Measurements from ENCODE around the gene LANCL2. TPM values are rescaled to one million over a fixed set of nuclear protein-coding genes. Genes with fewer than 3 reads are reported as not detected.

LANCL2 gene
- total RNA-seq, 1 experiment from 2014 or later, result 10.0 TPM

- Histone ChIP-seq H3K27ac (ENCODE audit: low read depth, low read length) (no peak overlapping the region), H3K27me3 (ENCODE audit: insufficient read depth, low read length) (no peaks in the 10 kb centered on the region), H3K4me2 (ENCODE audit: low read length) (no peak overlapping the region), H3K9ac (ENCODE audit: low read length) (no peak overlapping the region), H3K79me2 (ENCODE audit: insufficient read depth, low read length) (no peaks in the 10 kb centered on the region), H4K20me1 (ENCODE audit: insufficient read depth) (no peaks in the 10 kb centered on the region), H2AFZ (ENCODE audit: low read depth, low read length, poor library complexity, severe bottlenecking) (no peak overlapping the region), H3K4me1 (ENCODE audit: control insufficient read depth in 1 of 2, insufficient read depth in 2 of 2, low read length in 2 of 2) (no peaks in the 10 kb centered on the region), H3K9me3 (ENCODE audit: control insufficient read depth in 1 of 2, insufficient read depth in 1 of 2, low read depth in 1 of 2, low read length in 2 of 2) (0 out of 4 replicates have a peak, but pooled peaks cover 0 to under 1% of the 10 kb centered on the region in 2 experiments), H3K36me3 (ENCODE audit: control insufficient read depth in 1 of 2, insufficient read depth in 2 of 2, low read length in 2 of 2) (no peaks in the 10 kb centered on the region), H3K9me2 (ENCODE audit: insufficient read depth) (no peaks in the 10 kb centered on the region), H3K4me3 (replicated peaks in 1 of 2; ENCODE audit: low read depth in 1 of 2, low read length in 2 of 2) (no peak overlapping the region)
- ChIA-PET CTCF (no interaction called here), RAD21 (ENCODE audit: low non-redundant PET in 1 of 2, low total read pairs in 2 of 2, uncharacterized antibody in 2 of 2, unreplicated experiment in 2 of 2) (no interaction called here), POLR2A (no interaction called here)
- DNase-seq (ENCODE audit: low read depth, low spot score) (no peak), ATAC-seq (no peak)
- TF ChIP-seq MAX (IDR thresholded peaks at IDR 0.05) (no peak), EGR1 (IDR thresholded peaks at IDR 0.05; ENCODE audit: low read depth) (no peak), TCF7L2 (IDR thresholded peaks at IDR 0.05; ENCODE audit: borderline replicate concordance, extremely low read depth, insufficient read depth, insufficient read length) (no peak), SRF (IDR thresholded peaks at IDR 0.05; ENCODE audit: low read depth) (no peak), REST (IDR thresholded peaks at IDR 0.05; ENCODE audit: low read depth) (no peak), ZNF274 (IDR thresholded peaks at IDR 0.05; ENCODE audit: low read depth, low read length) (no peak)
- intact Hi-C loops (cut with micrococcal nuclease), result no loop called here
- no TSS peak for BruUV-seq (replicated peaks)
Measured at GRCh38 chr7:55464422-55464821, 99.3 kb downstream of the LANCL2 start.

- no peak overlapping the region for H2AFZ ChIP-seq (ENCODE audit: low read depth, low read length, poor library complexity, severe bottlenecking)
- CTCF ChIA-PET, result no interaction called here
- intact Hi-C loops (cut with micrococcal nuclease), result no loop called here
- TF ChIP-seq POLR2AphosphoS5 (IDR thresholded peaks at IDR 0.05; ENCODE audit: low read depth, low read length), result no peak
- TF ChIP-seq ZFX (IDR thresholded peaks at IDR 0.05), result no peak
- TF ChIP-seq CEBPB (IDR thresholded peaks at IDR 0.05; ENCODE audit: low read depth), result no peak
- TF ChIP-seq EGR1 (IDR thresholded peaks at IDR 0.05; ENCODE audit: low read depth), result no peak
- no peak for TF ChIP-seq JUND (IDR thresholded peaks at IDR 0.05)
- no peak for TF ChIP-seq ATF3 (IDR thresholded peaks at IDR 0.05)
- no peak for TF ChIP-seq FOSL1 (IDR thresholded peaks at IDR 0.05; ENCODE audit: low read depth)
- no peak for TF ChIP-seq ZNF274 (IDR thresholded peaks at IDR 0.05; ENCODE audit: low read depth, low read length)
- no peak for TF ChIP-seq SIN3A (IDR thresholded peaks at IDR 0.05; ENCODE audit: low read depth)
- no peak for TF ChIP-seq TCF7L2 (IDR thresholded peaks at IDR 0.05; ENCODE audit: borderline replicate concordance, extremely low read depth, insufficient read depth, insufficient read length)
- no peak for TF ChIP-seq ELF1 (IDR thresholded peaks at IDR 0.05; ENCODE audit: borderline replicate concordance, low read depth)
- TF ChIP-seq YY1 (IDR thresholded peaks at IDR 0.05; ENCODE audit: extremely low read depth, insufficient replicate concordance, low read depth, low read length), result no peak
Measured at GRCh38 chr7:55465691-55466090, 100.6 kb downstream of the LANCL2 start.

More at GRCh38 chr7:55465691-55466090, 100.6 kb downstream of the LANCL2 start:
- no peak overlapping the region for H3K9ac ChIP-seq (ENCODE audit: low read length)
- H4K20me1 ChIP-seq (ENCODE audit: insufficient read depth), result no peaks in the 10 kb centered on the region
- ChIA-PET POLR2A (no interaction called here), RAD21 (ENCODE audit: low non-redundant PET in 1 of 2, low total read pairs in 2 of 2, uncharacterized antibody in 2 of 2, unreplicated experiment in 2 of 2) (no interaction called here)
- ATAC-seq (no peak), DNase-seq (ENCODE audit: low read depth, low spot score) (no peak)
- H3K36me3 ChIP-seq (ENCODE audit: control insufficient read depth in 1 of 2, insufficient read depth in 2 of 2, low read length in 2 of 2), result no peaks in the 10 kb centered on the region
- no TSS peak for BruUV-seq (replicated peaks)
- H3K27ac ChIP-seq (ENCODE audit: low read depth, low read length), result no peak overlapping the region
- H3K4me2 ChIP-seq (ENCODE audit: low read length), result no peak overlapping the region
- H3K9me3 ChIP-seq (ENCODE audit: control insufficient read depth in 1 of 2, insufficient read depth in 1 of 2, low read depth in 1 of 2, low read length in 2 of 2), result no peaks in the 10 kb centered on the region
- no peaks in the 10 kb centered on the region for H3K27me3 ChIP-seq (ENCODE audit: insufficient read depth, low read length)
- no peaks in the 10 kb centered on the region for H3K79me2 ChIP-seq (ENCODE audit: insufficient read depth, low read length)
- H3K4me1 ChIP-seq (ENCODE audit: control insufficient read depth in 1 of 2, insufficient read depth in 2 of 2, low read length in 2 of 2), result no peaks in the 10 kb centered on the region
- no peak overlapping the region for H3K4me3 ChIP-seq (replicated peaks in 1 of 2; ENCODE audit: low read depth in 1 of 2, low read length in 2 of 2)
- H3K9me2 ChIP-seq (ENCODE audit: insufficient read depth), result no peaks in the 10 kb centered on the region

All from HCT116 (cell line).